Nephron (organoid): ENCODE measurements around the gene EYA4.
A peak's percentile ranks its signal among the peaks of the same experiment; 100 is the strongest.

Experiments used
- H3K27ac Mint-ChIP-seq, 3 experiments: 2 replicates each; pipeline ENCODE4 v1.8.0; 2020; ENCODE audit warnings: mixed read lengths in 3 of 3, mild to moderate bottlenecking in 2 of 3, moderate library complexity in 1 of 3
- H3K27me3 Mint-ChIP-seq: 2 replicates; pipeline ENCODE4 v1.8.0; 2021; ENCODE audit warnings: low read depth, mild to moderate bottlenecking, moderate library complexity, mixed read lengths
- H3K36me3 Mint-ChIP-seq: 2 replicates; pipeline ENCODE4 v1.8.0; 2020; ENCODE audit warnings: low read depth, mixed read lengths
- H3K4me1 Mint-ChIP-seq: 2 replicates; pipeline ENCODE4 v1.8.0; 2020; ENCODE audit warnings: mixed read lengths
- H3K4me3 Mint-ChIP-seq, 3 experiments: 2 replicates each; pipeline ENCODE4 v1.8.0; 2020; ENCODE audit warnings: mild to moderate bottlenecking in 3 of 3, mixed read lengths in 3 of 3, moderate library complexity in 2 of 3
- H3K9me3 Mint-ChIP-seq: 2 replicates; pipeline ENCODE4 v1.8.0; 2020; ENCODE audit warnings: mixed read lengths
- CTCF ChIP-seq, 3 experiments: fragments of 200-600 bp; sonication (generic); IDR thresholded peaks; one replicate each; pipeline ENCODE4 v1.5.0; 2021; ENCODE audit warnings: antibody characterized with exemption in 3 of 3; ENCODE audit not compliant: unreplicated experiment in 3 of 3

The EYA4 gene

GRCh38 chr6:133542056-133542821 lies 301.1 kb downstream of the EYA4 start:
- no peaks in the 10 kb centered on the region for H3K9me3 Mint-ChIP-seq

GRCh38 chr6:133544419-133544818 lies 303.3 kb downstream of the EYA4 start:
- Mint-ChIP-seq H3K27ac (no peak overlapping the region), H3K36me3 (no peaks in the 10 kb centered on the region), H3K9me3 (no peaks in the 10 kb centered on the region), H3K4me3 (no peak overlapping the region), H3K27me3 (peaks cover 3% of the 10 kb centered on the region), H3K4me1 (peaks cover 72% of the 10 kb centered on the region)
- no peak for TF ChIP-seq CTCF (IDR thresholded peaks at IDR 0.05; ENCODE audit: unreplicated experiment in 3 of 3)

More at GRCh38 chr6:133542056-133542821, 301.1 kb downstream of the EYA4 start:
- Mint-ChIP-seq H3K27ac (peak overlapping the region in 2 of 3 experiments; percentile 68 to 69), H3K27me3 (peaks cover 3% of the 10 kb centered on the region), H3K4me3 (no peak overlapping the region), H3K4me1 (peaks cover 50% of the 10 kb centered on the region), H3K36me3 (no peaks in the 10 kb centered on the region)
- TF ChIP-seq CTCF (IDR thresholded peaks at IDR 0.05; ENCODE audit: unreplicated experiment in 3 of 3), result no peak

- TF ChIP-seq CTCF (IDR thresholded peaks at IDR 0.05; ENCODE audit: unreplicated experiment in 3 of 3), result no peak
- Mint-ChIP-seq H3K36me3 (no peaks in the 10 kb centered on the region), H3K27ac (peak overlapping the region; percentile 26 to 58 (median 34)), H3K9me3 (no peaks in the 10 kb centered on the region), H3K27me3 (peaks cover 3% of the 10 kb centered on the region), H3K4me3 (peak overlapping the region in 1 of 3 experiments; percentile 15), H3K4me1 (peaks cover 68% of the 10 kb centered on the region)
These were observed 304.9 kb downstream of the EYA4 start for GRCh38 chr6:133546098-133546497.

GRCh38 chr6:133547136-133547535 lies 306.0 kb downstream of the EYA4 start:
- TF ChIP-seq CTCF (IDR thresholded peaks at IDR 0.05; ENCODE audit: unreplicated experiment in 3 of 3), result no peak
- peaks cover 69% of the 10 kb centered on the region for H3K4me1 Mint-ChIP-seq
- no peak overlapping the region for H3K4me3 Mint-ChIP-seq
- H3K36me3 Mint-ChIP-seq, result no peaks in the 10 kb centered on the region
- no peaks in the 10 kb centered on the region for H3K9me3 Mint-ChIP-seq
- peak overlapping the region; percentile 12 to 57 (median 53) for H3K27ac Mint-ChIP-seq
- peaks cover 3% of the 10 kb centered on the region for H3K27me3 Mint-ChIP-seq

- Mint-ChIP-seq H3K27me3 (no peaks in the 10 kb centered on the region), H3K4me3 (no peak overlapping the region), H3K27ac (peak overlapping the region; percentile 47 to 78 (median 53)), H3K9me3 (no peaks in the 10 kb centered on the region), H3K4me1 (peaks cover 65% of the 10 kb centered on the region), H3K36me3 (no peaks in the 10 kb centered on the region)
- no peak for TF ChIP-seq CTCF (IDR thresholded peaks at IDR 0.05; ENCODE audit: unreplicated experiment in 3 of 3)
These were observed 307.4 kb downstream of the EYA4 start for GRCh38 chr6:133548423-133549159.
